IMR-90 (cell line): Measurements from ENCODE around the gene CPXM2. TPM values are rescaled to one million over a fixed set of nuclear protein-coding genes. Genes with fewer than 3 reads are reported as not detected.

ENCODE experiments used
- ATAC-seq: fragments of 200-7000 bp; cut with Tn5 transposase; 2 replicates; pipeline ENCODE4 v1.9.1; 2020; ENCODE audit warnings: low read depth, mild to moderate bottlenecking, moderate library complexity
- BruUV-seq: library from RNA; stranded (reverse); fragments of 400-500 nt; replicated peaks from 2 replicates; lab custom pipeline; 2021; lab: Mats Ljungman, UMichigan
- CTCF ChIA-PET: fragments of 300-600 bp; formaldehyde crosslinking; extraction: SDS; loops from one replicate; lab custom pipeline; 2021; ENCODE audit warnings: antibody characterized with exemption; lab: Yijun Ruan, JAX
- POLR2A ChIA-PET: fragments of 300-600 bp; sonication (Branson Sonifier 250); formaldehyde crosslinking; loops from one replicate; lab custom pipeline; 2022; ENCODE audit warnings: antibody characterized with exemption; ENCODE audit not compliant: unreplicated experiment; lab: Charles Lee
- DNase-seq: peaks from one replicate; pipeline ENCODE4 v3.0.0; 2013
- H2AFZ ChIP-seq: replicated peaks from 2 replicates; pipeline ENCODE3; 2013; ENCODE audit warnings: low read length, mild to moderate bottlenecking; ENCODE audit not compliant: poor library complexity
- H2AK5ac ChIP-seq: 2 replicates; pipeline ENCODE4 v1.6.1; 2013; ENCODE audit warnings: low read depth, low read length, inconsistent platforms
- H2AK9ac ChIP-seq: replicated peaks from 2 replicates; pipeline ENCODE3; 2013; ENCODE audit warnings: mild to moderate bottlenecking, low read depth, low read length, moderate library complexity; ENCODE audit not compliant: poor library complexity
- H2BK120ac ChIP-seq: 2 replicates; pipeline ENCODE4 v1.6.1; 2013; ENCODE audit warnings: low read depth, low read length, inconsistent platforms
- H2BK15ac ChIP-seq: 3 replicates; pipeline ENCODE4 v1.6.1; 2013; ENCODE audit warnings: low read depth, low read length, inconsistent platforms
- H2BK20ac ChIP-seq: 2 replicates; pipeline ENCODE4 v1.6.1; 2013; ENCODE audit warnings: low read depth, mild to moderate bottlenecking, inconsistent platforms, low read length, moderate library complexity
- H2BK5ac ChIP-seq: 2 replicates; pipeline ENCODE4 v1.6.1; 2013; ENCODE audit warnings: mild to moderate bottlenecking, low read depth, low read length, inconsistent platforms; ENCODE audit not compliant: poor library complexity, severe bottlenecking
- H3K14ac ChIP-seq: replicated peaks from 2 replicates; pipeline ENCODE4 v1.6.1; 2013; ENCODE audit warnings: low read depth, low read length, inconsistent platforms
- H3K18ac ChIP-seq: 2 replicates; pipeline ENCODE4 v1.6.1; 2013; ENCODE audit warnings: low read depth, low read length, control low read depth
- H3K23ac ChIP-seq: 2 replicates; pipeline ENCODE4 v1.6.1; 2013; ENCODE audit warnings: low read depth, low read length, inconsistent platforms
- H3K27ac ChIP-seq: 2 replicates; pipeline ENCODE4 v1.5.1; 2013; ENCODE audit warnings: mild to moderate bottlenecking, control low read depth, low read length; ENCODE audit not compliant: insufficient read depth
- H3K27me3 ChIP-seq: 2 replicates; pipeline ENCODE4 v1.6.1; 2013; ENCODE audit warnings: low read length; ENCODE audit not compliant: control insufficient read depth, insufficient read depth
- H3K36me3 ChIP-seq: 2 replicates; pipeline ENCODE4 v1.6.1; 2013; ENCODE audit warnings: low read length, mixed read lengths; ENCODE audit not compliant: control insufficient read depth, insufficient read depth
- H3K4ac ChIP-seq: 2 replicates; pipeline ENCODE4 v1.6.1; 2013; ENCODE audit warnings: low read depth, low read length, inconsistent platforms
- H3K4me1 ChIP-seq: 2 replicates; pipeline ENCODE4 v1.6.1; 2013; ENCODE audit warnings: low read length, mixed read lengths; ENCODE audit not compliant: control insufficient read depth, insufficient read depth
- H3K4me2 ChIP-seq: 2 replicates; pipeline ENCODE4 v1.6.1; 2013; ENCODE audit warnings: low read depth, mild to moderate bottlenecking, control low read depth, low read length, moderate library complexity
- H3K4me3 ChIP-seq: 2 replicates; pipeline ENCODE4 v1.5.1; 2013; ENCODE audit warnings: low read depth, mild to moderate bottlenecking, control low read depth, low read length, moderate library complexity; ENCODE audit not compliant: insufficient read depth
- H3K56ac ChIP-seq: 2 replicates; pipeline ENCODE4 v1.6.1; 2013; ENCODE audit warnings: low read length, inconsistent platforms; ENCODE audit not compliant: insufficient read depth; ENCODE audit errors: extremely low read depth
- H3K79me1 ChIP-seq, 2 experiments: 2 replicates each; pipeline ENCODE4 v1.6.1; 2013; ENCODE audit warnings: low read length in 2 of 2, inconsistent platforms in 1 of 2, low read depth in 1 of 2
- H3K9ac ChIP-seq: 2 replicates; pipeline ENCODE4 v1.6.1; 2013; ENCODE audit warnings: low read depth, low read length, control low read depth
- H3K9me1 ChIP-seq: 2 replicates; pipeline ENCODE4 v1.6.1; 2013; ENCODE audit warnings: low read length, inconsistent platforms; ENCODE audit not compliant: insufficient read depth
- H3K9me3 ChIP-seq: 2 replicates; pipeline ENCODE4 v1.6.1; 2013; ENCODE audit warnings: low read length; ENCODE audit not compliant: control insufficient read depth, insufficient read depth
- H4K20me1 ChIP-seq: 2 replicates; pipeline ENCODE4 v1.6.1; 2013; ENCODE audit warnings: low read length, inconsistent platforms; ENCODE audit not compliant: insufficient read depth
- H4K5ac ChIP-seq: 2 replicates; pipeline ENCODE4 v1.6.1; 2013; ENCODE audit warnings: mild to moderate bottlenecking, low read depth, low read length, control low read depth
- H4K8ac ChIP-seq, 2 experiments: 2 replicates each; pipeline ENCODE4 v1.6.1; 2013; ENCODE audit warnings: low read depth in 2 of 2, low read length in 2 of 2, control low read depth in 1 of 2, inconsistent platforms in 1 of 2
- H4K91ac ChIP-seq: 2 replicates; pipeline ENCODE4 v1.6.1; 2013; ENCODE audit warnings: low read depth, low read length, inconsistent platforms; ENCODE audit not compliant: insufficient read depth
- CHD1 ChIP-seq: IDR thresholded peaks from 2 replicates; pipeline ENCODE4 v1.6.1; 2012; ENCODE audit warnings: low read depth, low read length, improper control_type of control experiment
- CTCF ChIP-seq: conservative IDR thresholded peaks from 2 replicates; pipeline ENCODE4 v1.5.1; 2012; ENCODE audit warnings: mild to moderate bottlenecking, low read depth, low read length, improper control_type of control experiment
- RCOR1 ChIP-seq: IDR thresholded peaks from 2 replicates; pipeline ENCODE4 v1.6.1; 2012; ENCODE audit warnings: mild to moderate bottlenecking, low read length, improper control_type of control experiment; ENCODE audit not compliant: insufficient replicate concordance
- SMC3 ChIP-seq: fragments of 150-350 bp; IDR thresholded peaks from 2 replicates; pipeline ENCODE4 v1.6.1; 2016; ENCODE audit warnings: low read depth, mild to moderate bottlenecking, antibody characterized with exemption, low read length, moderate library complexity
- WGBS, 2 experiments: methylation state at CpG; one replicate each; pipeline versions ENCODE4 v1.1.5 to v1.1.7; 2013; ENCODE audit warnings: missing lambda C conversion rate in 2 of 2; ENCODE audit not compliant: insufficient read length in 1 of 2; ENCODE audit errors: extremely low coverage in 2 of 2; 5-methylcytosine and 5-hydroxymethylcytosine counted together
- dilution Hi-C: fragments of 300-500 bp; cut with HindIII; formaldehyde crosslinking; loops from one replicate; pipeline ENCODE4 v1.14.3; 2018; ENCODE audit warnings: low sequenced_read_pairs; ENCODE audit not compliant: unreplicated experiment
- in situ Hi-C: fragments of 300-500 bp; cut with MboI; formaldehyde crosslinking; loops from 3 replicates; pipeline ENCODE4 v1.14.3; 2019; ENCODE audit warnings: low sequenced_read_pairs, inconsistent platforms, mixed read lengths
- intact Hi-C: fragments of 100-400 bp; cut with micrococcal nuclease; formaldehyde crosslinking; loops from 2 replicates; pipeline ENCODE4 v1.10.0; 2022
- polyA plus RNA-seq, 3 experiments: library from polyadenylated mRNA; depleted of rRNA; stranded (reverse); fragments of >200 nt; gene quantifications; 2 replicates each; pipeline ENCODE4 v1.2.3, GENCODE V29; 2012; ENCODE audit warnings: low replicate concordance in 1 of 3
- total RNA-seq: library from RNA; depleted of rRNA; stranded (reverse); fragments of >200 nt; gene quantifications from 2 replicates; pipeline ENCODE4 v1.2.3, GENCODE V29; 2012

Gene CPXM2
- total and polyA plus RNA-seq, 2 of the 4 experiments (the other 2 are of a cell fraction) = not detected

- ChIA-PET POLR2A (no interaction called here), CTCF (no interaction called here)
- Histone ChIP-seq H3K27me3 (no peaks in the 10 kb centered on the region), H4K5ac (no peak overlapping the region), H2BK15ac (no peak overlapping the region), H3K18ac (no peak overlapping the region), H2BK120ac (no peak overlapping the region), H3K56ac (no peak overlapping the region), H4K20me1 (no peaks in the 10 kb centered on the region), H3K9ac (no peak overlapping the region), H2AFZ (no peak overlapping the region), H3K4me3 (no peak overlapping the region), H2AK5ac (no peak overlapping the region), H3K79me1 (no peaks in the 10 kb centered on the region), H2BK20ac (no peak overlapping the region), H3K4ac (no peak overlapping the region), H2BK5ac (no peak overlapping the region), H3K23ac (no peak overlapping the region), H3K27ac (no peak overlapping the region), H4K91ac (no peak overlapping the region), H3K14ac (no peak overlapping the region), H4K8ac (no peak overlapping the region), H3K36me3 (no peaks in the 10 kb centered on the region), H3K9me1 (no peaks in the 10 kb centered on the region), H3K4me2 (no peak overlapping the region), H3K9me3 (peaks cover 35% of the 10 kb centered on the region), H2AK9ac (no peak overlapping the region), H3K4me1 (no peaks in the 10 kb centered on the region)
- in situ Hi-C loops = no loop called here
- dilution Hi-C loops = no loop called here
- intact Hi-C loops = no loop called here
- 75% methylated on average over 2 of the region's 6 CpGs; no CpG with 5 or more reads in 1 of the 2 experiments for WGBS, 2 experiments
- DNase-seq = no peak
- no peak for TF ChIP-seq CHD1
- no peak for TF ChIP-seq CTCF
- no peak for TF ChIP-seq RCOR1
- no peak for TF ChIP-seq SMC3
- BruUV-seq = no TSS peak
- ATAC-seq = no peak
Observed at GRCh38 chr10:123885406-123886170, 6.0 kb downstream of the CPXM2 start.
